GM19455 (cell line): ENCODE results near the gene NLRC5.

Experiments
- ATAC-seq: cut with Tn5 transposase; IDR thresholded peaks from one replicate; pipeline ENCODE4 v1.9.1; 2021; ENCODE audit not compliant: unreplicated experiment

The NLRC5 gene

GRCh38 chr16:57118461-57119084 lies 129.2 kb downstream of the NLRC5 start:
- ATAC-seq: no peak

- ATAC-seq: no peak
Observed at GRCh38 chr16:57123216-57123973, 134.0 kb downstream of the NLRC5 start.

- ATAC-seq: no peak
Observed at GRCh38 chr16:57123974-57124674, 134.8 kb downstream of the NLRC5 start.

- ATAC-seq: no peak
Observed at GRCh38 chr16:57125376-57125775, 136.0 kb downstream of the NLRC5 start.

- ATAC-seq: no peak
Observed at GRCh38 chr16:57125969-57126368, 136.6 kb downstream of the NLRC5 start.

GRCh38 chr16:57126411-57126810 lies 137.1 kb downstream of the NLRC5 start:
- no peak for ATAC-seq

GRCh38 chr16:57127037-57127763 lies 137.8 kb downstream of the NLRC5 start:
- no peak for ATAC-seq

- no peak for ATAC-seq
Observed at GRCh38 chr16:57127836-57128235, 138.5 kb downstream of the NLRC5 start.

- no peak for ATAC-seq
Observed at GRCh38 chr16:57128771-57129389, 139.5 kb downstream of the NLRC5 start.

GRCh38 chr16:57130950-57131321 lies 141.6 kb downstream of the NLRC5 start:
- no peak for ATAC-seq

GRCh38 chr16:57131351-57131970 lies 142.1 kb downstream of the NLRC5 start:
- no peak for ATAC-seq

- ATAC-seq: no peak
Observed at GRCh38 chr16:57132470-57132869, 143.1 kb downstream of the NLRC5 start.

GRCh38 chr16:57133031-57133430 lies 143.7 kb downstream of the NLRC5 start:
- no peak for ATAC-seq
